H9 (cell line): Measurements from ENCODE around the gene PSMB5. TPM values are rescaled to one million over a fixed set of nuclear protein-coding genes. Genes with fewer than 3 reads are reported as not detected.

Experiments used
- DNase-seq: peaks from one replicate; pipeline ENCODE4 v3.0.0-alpha.2; 2017
- H2AFZ ChIP-seq: one replicate; pipeline ENCODE4 v1.6.1; 2013; ENCODE audit warnings: mild to moderate bottlenecking, low read length, control low read depth, moderate library complexity
- H2AK5ac ChIP-seq: 2 replicates; pipeline ENCODE4 v1.6.1; 2013; ENCODE audit warnings: low read length, control low read depth, mixed read lengths; ENCODE audit not compliant: insufficient read length
- H2BK120ac ChIP-seq: one replicate; pipeline ENCODE4 v1.6.1; 2013; ENCODE audit warnings: low read depth, mild to moderate bottlenecking, low read length, control low read depth, inconsistent platforms; ENCODE audit not compliant: poor library complexity, severe bottlenecking
- H2BK12ac ChIP-seq: 2 replicates; pipeline ENCODE4 v1.6.1; 2013; ENCODE audit warnings: low read length, control low read depth, mixed read lengths, low read depth; ENCODE audit not compliant: insufficient read length
- H2BK15ac ChIP-seq: 2 replicates; pipeline ENCODE4 v1.6.1; 2013; ENCODE audit warnings: low read depth, low read length, control low read depth
- H2BK20ac ChIP-seq: one replicate; pipeline ENCODE4 v1.6.1; 2013; ENCODE audit warnings: low read depth, mild to moderate bottlenecking, low read length, control low read depth, inconsistent platforms; ENCODE audit not compliant: poor library complexity, severe bottlenecking
- H2BK5ac ChIP-seq: 2 replicates; pipeline ENCODE4 v1.6.1; 2013; ENCODE audit warnings: low read length, control low read depth, mixed read lengths; ENCODE audit not compliant: insufficient read length
- H3K14ac ChIP-seq: 2 replicates; pipeline ENCODE4 v1.6.1; 2013; ENCODE audit warnings: low read length, control low read depth; ENCODE audit not compliant: insufficient read depth
- H3K18ac ChIP-seq: 2 replicates; pipeline ENCODE4 v1.6.1; 2013; ENCODE audit warnings: low read depth, mild to moderate bottlenecking, mixed read lengths, low read length, control low read depth; ENCODE audit not compliant: insufficient read length
- H3K23ac ChIP-seq: 2 replicates; pipeline ENCODE4 v1.6.1; 2013; ENCODE audit warnings: low read length, control low read depth, mixed read lengths, low read depth; ENCODE audit not compliant: insufficient read length
- H3K23me2 ChIP-seq: 2 replicates; pipeline ENCODE4 v1.6.1; 2013; ENCODE audit warnings: low read depth, mild to moderate bottlenecking, mixed read lengths, low read length, control low read depth; ENCODE audit not compliant: insufficient read length, poor library complexity, severe bottlenecking
- H3K27ac ChIP-seq: 2 replicates; pipeline ENCODE4 v1.5.1; 2013; ENCODE audit warnings: low read length, control low read depth, mixed read lengths, low read depth; ENCODE audit not compliant: insufficient read length
- H3K27me3 ChIP-seq: 2 replicates; pipeline ENCODE4 v1.6.1; 2013; ENCODE audit warnings: low read length, control low read depth, inconsistent platforms; ENCODE audit not compliant: insufficient read depth
- H3K4ac ChIP-seq: 2 replicates; pipeline ENCODE4 v1.6.1; 2013; ENCODE audit warnings: low read depth, mild to moderate bottlenecking, control low read depth, inconsistent platforms, low read length, moderate library complexity
- H3K4me1 ChIP-seq: 2 replicates; pipeline ENCODE4 v1.6.1; 2013; ENCODE audit warnings: low read length, control low read depth, inconsistent platforms; ENCODE audit not compliant: insufficient read depth
- H3K4me2 ChIP-seq: 2 replicates; pipeline ENCODE4 v1.6.1; 2013; ENCODE audit warnings: low read length, control low read depth, mixed read lengths; ENCODE audit not compliant: insufficient read length, insufficient read depth
- H3K56ac ChIP-seq: 2 replicates; pipeline ENCODE4 v1.6.1; 2013; ENCODE audit warnings: low read depth, mild to moderate bottlenecking, mixed read lengths, low read length, control low read depth; ENCODE audit not compliant: insufficient read length
- H3K79me1 ChIP-seq: 2 replicates; pipeline ENCODE4 v1.6.1; 2013; ENCODE audit warnings: low read depth, mild to moderate bottlenecking, moderate library complexity, low read length, control low read depth, inconsistent platforms; ENCODE audit not compliant: insufficient read depth, poor library complexity, severe bottlenecking
- H3K79me2 ChIP-seq: 2 replicates; pipeline ENCODE4 v1.6.1; 2013; ENCODE audit warnings: low read length, control low read depth, inconsistent platforms; ENCODE audit not compliant: insufficient read depth
- H3K9ac ChIP-seq: 2 replicates; pipeline ENCODE4 v1.6.1; 2013; ENCODE audit warnings: low read length, control low read depth, mixed read lengths; ENCODE audit not compliant: insufficient read length; ENCODE audit errors: extremely low read depth
- H3K9me3 ChIP-seq: one replicate; pipeline ENCODE4 v1.6.1; 2013; ENCODE audit warnings: low read depth, low read length, inconsistent platforms; ENCODE audit not compliant: control insufficient read depth
- H3T11ph ChIP-seq: one replicate; pipeline ENCODE4 v1.6.1; 2013; ENCODE audit warnings: mild to moderate bottlenecking, low read length, control low read depth, inconsistent platforms
- H4K20me1 ChIP-seq: one replicate; pipeline ENCODE4 v1.6.1; 2013; ENCODE audit not compliant: control insufficient read depth, insufficient read length, insufficient read depth
- H4K5ac ChIP-seq: 2 replicates; pipeline ENCODE4 v1.6.1; 2013; ENCODE audit warnings: low read depth, mild to moderate bottlenecking, mixed read lengths, low read length, control low read depth; ENCODE audit not compliant: insufficient read length
- H4K8ac ChIP-seq: replicated peaks from 2 replicates; pipeline ENCODE4 v1.6.1; 2013; ENCODE audit warnings: low read length, control low read depth, mixed read lengths, low read depth; ENCODE audit not compliant: insufficient read length
- H4K91ac ChIP-seq: 2 replicates; pipeline ENCODE4 v1.6.1; 2013; ENCODE audit warnings: low read depth, mild to moderate bottlenecking, moderate library complexity, mixed read lengths, low read length, control low read depth; ENCODE audit not compliant: insufficient read length
- H3K27ac Mint-ChIP-seq, 3 experiments: 2 replicates in 2 of 3; 3 replicates in 1 of 3; pipeline ENCODE4 v1.8.0; 2020 to 2021; ENCODE audit warnings: mixed read lengths in 3 of 3, mild to moderate bottlenecking in 1 of 3, moderate library complexity in 1 of 3
- H3K27me3 Mint-ChIP-seq: 2 replicates; pipeline ENCODE4 v1.8.0; 2021; ENCODE audit warnings: low read depth, mild to moderate bottlenecking, moderate library complexity, mixed read lengths
- H3K36me3 Mint-ChIP-seq, 3 experiments: 2 replicates in 2 of 3; 3 replicates in 1 of 3; pipeline ENCODE4 v1.8.0; 2020 to 2021; ENCODE audit warnings: low read depth in 3 of 3, mixed read lengths in 3 of 3; ENCODE audit not compliant: insufficient read depth in 1 of 3
- H3K4me1 Mint-ChIP-seq, 2 experiments: 2 replicates each; pipeline ENCODE4 v1.8.0; 2020; ENCODE audit warnings: mixed read lengths in 2 of 2
- H3K4me3 Mint-ChIP-seq, 2 experiments: 2 replicates in 1 of 2; 3 replicates in 1 of 2; pipeline ENCODE4 v1.8.0; 2020 to 2021; ENCODE audit warnings: mild to moderate bottlenecking in 2 of 2, mixed read lengths in 2 of 2, moderate library complexity in 1 of 2
- H3K9me3 Mint-ChIP-seq, 2 experiments: 2 replicates in 1 of 2; 3 replicates in 1 of 2; pipeline ENCODE4 v1.8.0; 2020; ENCODE audit warnings: mild to moderate bottlenecking in 2 of 2, mixed read lengths in 2 of 2, moderate library complexity in 1 of 2
- WGBS: extraction: QIAGEN DNeasy Blood & Tissue Kit; methylation state at CpG from one replicate; pipeline ENCODE4 v1.1.7; 2013; ENCODE audit warnings: missing lambda C conversion rate, low lambda C conversion rate, mixed read lengths; ENCODE audit not compliant: insufficient read length; ENCODE audit errors: extremely low coverage; 5-methylcytosine and 5-hydroxymethylcytosine counted together
- total RNA-seq: library from RNA; stranded (reverse); gene quantifications from 2 replicates; pipeline ENCODE4 v1.2.1, GENCODE V29; 2021
- TF ChIP-seq, protein P1 (sequence below): fragments of 200-600 bp; sonication (generic); conservative IDR thresholded peaks from 3 replicates; pipeline ENCODE4 v1.8.0; 2021; ENCODE audit warnings: antibody characterized with exemption, mild to moderate bottlenecking

PSMB5 gene
- total RNA-seq, 1 experiment from 2014 or later: 252 TPM

DNA sequence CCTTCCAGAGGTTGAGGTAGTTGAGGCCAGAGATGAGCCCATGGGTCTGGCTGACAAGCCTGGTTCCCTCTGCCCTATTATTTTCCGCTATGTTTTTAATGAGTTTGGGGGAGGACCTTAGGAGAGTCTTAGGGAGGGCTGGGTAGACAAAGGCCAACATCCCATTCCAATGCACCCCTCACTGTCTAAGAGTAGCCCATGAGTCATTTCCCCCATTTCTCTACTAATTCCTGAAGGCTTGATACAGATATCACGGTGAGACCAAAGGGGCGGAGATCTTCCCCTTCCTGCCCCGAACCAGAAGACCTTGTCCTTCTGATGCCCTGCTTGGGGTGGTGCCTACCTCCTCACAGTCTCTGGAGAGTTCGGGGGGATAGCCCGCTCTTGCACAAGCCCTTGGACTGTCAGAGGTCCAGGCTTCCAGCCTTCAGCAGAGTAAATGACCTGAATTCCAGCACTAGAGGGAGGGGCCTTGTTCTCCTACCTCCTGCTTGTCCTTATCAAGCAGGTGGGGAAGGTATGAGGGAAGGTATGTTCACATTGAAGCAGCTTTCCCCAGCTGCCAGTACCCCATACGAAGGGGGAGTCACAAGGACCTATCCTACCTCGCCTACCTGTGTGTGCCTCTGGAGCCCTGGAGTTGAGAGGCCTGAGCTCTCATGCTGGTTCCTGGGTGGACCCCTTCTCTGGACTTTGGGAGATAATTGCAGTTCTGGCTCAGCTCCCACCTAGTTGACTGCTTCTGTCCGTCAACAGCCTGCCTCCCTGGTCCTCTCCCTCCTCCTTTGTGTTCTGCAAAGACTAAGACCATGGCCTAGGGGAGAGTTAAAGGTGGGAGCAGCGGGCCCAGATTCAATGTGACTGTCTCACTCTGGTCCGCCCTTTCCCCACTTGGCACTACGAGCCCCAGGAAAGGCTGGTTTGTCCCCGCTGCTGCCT lies 11.0 kb upstream of the PSMB5 start:
- Mint-ChIP-seq H3K4me1 (peaks cover 6 to 15% of the 10 kb centered on the region in 2 experiments), H3K27ac (peak overlapping the region in 1 of 3 experiments; percentile 70; a peak in 1 of 7 replicates), H3K9me3 (no peaks in the 10 kb centered on the region), H3K36me3 (peaks cover 7 to 17% (median 16%) of the 10 kb centered on the region in 3 experiments), H3K27me3 (peaks cover 1% of the 10 kb centered on the region; the same call in 1 of the 2 replicates), H3K4me3 (no peak overlapping the region)
- no CpG with 5 or more reads among the region's 13 CpGs for WGBS
- Histone ChIP-seq H4K91ac (no peak overlapping the region), H2BK5ac (no peak overlapping the region), H3K4ac (no peak overlapping the region), H2BK120ac (no peak overlapping the region), H3K56ac (no peak overlapping the region), H3K27ac (no peak overlapping the region), H2BK20ac (no peak overlapping the region), H4K8ac (no peak overlapping the region), H4K5ac (no peak overlapping the region), H3K9ac (no peak overlapping the region), H3K27me3 (no peaks in the 10 kb centered on the region), H3K4me1 (no peaks in the 10 kb centered on the region), H2BK15ac (no peak overlapping the region), H2AFZ (no peak overlapping the region), H2AK5ac (no peak overlapping the region), H3K23me2 (no peaks in the 10 kb centered on the region), H3K9me3 (no peaks in the 10 kb centered on the region), H3K4me2 (no peak overlapping the region), H3K14ac (no peak overlapping the region), H2BK12ac (no peak overlapping the region), H3K18ac (no peak overlapping the region), H3K79me2 (no peaks in the 10 kb centered on the region), H4K20me1 (no peaks in the 10 kb centered on the region), H3K23ac (no peak overlapping the region), H3T11ph (no peak overlapping the region), H3K79me1 (no peaks in the 10 kb centered on the region)
- no peak for DNase-seq
- TF ChIP-seq, protein P1, sequence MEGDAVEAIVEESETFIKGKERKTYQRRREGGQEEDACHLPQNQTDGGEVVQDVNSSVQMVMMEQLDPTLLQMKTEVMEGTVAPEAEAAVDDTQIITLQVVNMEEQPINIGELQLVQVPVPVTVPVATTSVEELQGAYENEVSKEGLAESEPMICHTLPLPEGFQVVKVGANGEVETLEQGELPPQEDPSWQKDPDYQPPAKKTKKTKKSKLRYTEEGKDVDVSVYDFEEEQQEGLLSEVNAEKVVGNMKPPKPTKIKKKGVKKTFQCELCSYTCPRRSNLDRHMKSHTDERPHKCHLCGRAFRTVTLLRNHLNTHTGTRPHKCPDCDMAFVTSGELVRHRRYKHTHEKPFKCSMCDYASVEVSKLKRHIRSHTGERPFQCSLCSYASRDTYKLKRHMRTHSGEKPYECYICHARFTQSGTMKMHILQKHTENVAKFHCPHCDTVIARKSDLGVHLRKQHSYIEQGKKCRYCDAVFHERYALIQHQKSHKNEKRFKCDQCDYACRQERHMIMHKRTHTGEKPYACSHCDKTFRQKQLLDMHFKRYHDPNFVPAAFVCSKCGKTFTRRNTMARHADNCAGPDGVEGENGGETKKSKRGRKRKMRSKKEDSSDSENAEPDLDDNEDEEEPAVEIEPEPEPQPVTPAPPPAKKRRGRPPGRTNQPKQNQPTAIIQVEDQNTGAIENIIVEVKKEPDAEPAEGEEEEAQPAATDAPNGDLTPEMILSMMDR: no peak
